ENCODE data around the gene VAMP2.

Gene VAMP2

DNA sequence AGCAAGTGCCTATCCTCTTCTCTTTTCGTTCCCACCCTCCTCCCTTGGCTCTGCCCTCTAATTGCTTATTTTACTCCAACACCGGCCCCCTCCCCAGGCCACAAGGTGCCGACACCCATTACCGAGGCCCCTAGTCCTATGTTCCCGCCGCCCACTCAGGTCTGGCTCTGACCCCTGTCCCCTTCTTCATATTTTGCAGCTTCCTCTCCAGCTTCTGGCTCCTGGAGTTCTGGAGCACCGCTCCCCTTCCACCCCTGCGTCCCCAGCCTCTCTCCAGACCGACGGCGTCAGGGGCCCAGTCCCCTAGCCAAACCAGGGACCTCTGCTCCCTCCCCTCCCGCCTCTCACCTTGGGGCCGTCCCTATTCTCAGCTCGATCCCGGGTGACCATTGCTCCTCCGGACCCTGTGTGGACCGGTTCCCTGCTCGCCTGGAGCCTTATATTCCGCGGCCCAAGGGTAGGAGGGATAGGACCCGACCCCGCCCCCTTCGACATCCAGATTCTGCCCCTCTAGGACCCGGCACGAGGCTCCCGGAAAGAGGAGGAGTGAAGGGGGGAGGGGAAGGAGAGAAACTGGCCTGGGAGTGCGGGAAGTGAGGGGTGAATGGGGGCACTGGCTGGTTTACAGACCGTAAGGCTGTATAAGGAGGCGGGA is 38.9 kb downstream of the VAMP2 start, which contains the start of gene HES7:
TSS of gene HES7 (minus strand) at position 412 of the 655 bp plus-strand sequence. CDS start at position 390, 22 bp downstream.
- no peak for TF ChIP-seq ARNTL (CRISPR knock-in tag; IDR thresholded peaks at IDR 0.05; ENCODE audit: borderline replicate concordance, low read depth)
- TF ChIP-seq ZFP30 (CRISPR knock-in tag; IDR thresholded peaks at IDR 0.05): no peak
- no peak for ATAC-seq

DNA sequence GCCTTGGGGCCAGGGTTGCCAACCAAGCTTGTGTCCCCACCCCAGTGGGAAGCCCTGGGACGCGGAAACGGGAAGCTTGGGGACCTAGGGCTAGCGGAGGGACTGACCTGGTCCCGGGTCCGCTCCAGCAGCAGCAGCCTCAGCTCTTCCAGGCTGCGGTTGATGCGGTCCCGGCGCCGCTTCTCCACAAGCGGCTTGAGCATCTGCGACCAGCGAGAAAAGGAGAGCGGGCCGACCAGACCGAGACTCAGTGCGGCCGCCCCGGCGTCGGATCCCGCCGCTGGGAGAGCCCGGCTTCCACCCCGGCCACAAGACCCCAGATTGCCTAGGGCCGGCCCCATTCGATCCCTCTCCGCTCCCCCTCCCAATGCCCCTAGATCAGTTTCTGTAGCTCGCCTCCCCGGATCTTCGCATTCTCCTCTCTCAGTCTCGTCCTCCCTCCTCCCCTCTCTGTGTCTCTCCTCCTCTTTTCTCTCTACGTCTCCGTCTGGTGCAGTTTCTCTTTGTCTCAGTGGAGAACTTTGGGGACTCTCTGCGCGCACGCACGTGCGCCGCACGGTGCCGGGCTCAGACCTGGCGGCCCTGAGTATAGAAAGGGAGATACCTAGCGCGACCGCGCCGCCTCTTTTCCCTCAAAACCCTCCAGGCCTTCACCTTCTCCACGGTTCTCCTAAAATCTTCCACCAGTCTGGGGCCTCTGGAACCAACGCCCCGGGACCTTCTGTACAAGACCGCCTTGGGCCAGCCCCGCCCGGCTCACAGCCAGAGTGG is 39.6 kb downstream of the VAMP2 start:
- TF ChIP-seq CSDC2 (CRISPR knock-in tag; IDR thresholded peaks at IDR 0.05) (no peak), ISL1 (CRISPR knock-in tag; IDR thresholded peaks at IDR 0.05) (no peak), BACH2 (CRISPR knock-in tag; IDR thresholded peaks at IDR 0.05; ENCODE audit: borderline replicate concordance) (no peak), PPARA (CRISPR knock-in tag; IDR thresholded peaks at IDR 0.05; ENCODE audit: borderline replicate concordance) (no peak), SNAI2 (CRISPR knock-in tag; IDR thresholded peaks at IDR 0.05) (no peak), ZFP3 (CRISPR knock-in tag; IDR thresholded peaks at IDR 0.05) (no peak), TCF4 (CRISPR knock-in tag; IDR thresholded peaks at IDR 0.05; ENCODE audit: borderline replicate concordance) (no peak), ZNF8 (CRISPR knock-in tag; IDR thresholded peaks at IDR 0.05) (no peak), ZFP30 (CRISPR knock-in tag; IDR thresholded peaks at IDR 0.05) (no peak), OSR1 (CRISPR knock-in tag; IDR thresholded peaks at IDR 0.05) (no peak), ARNTL (CRISPR knock-in tag; IDR thresholded peaks at IDR 0.05; ENCODE audit: borderline replicate concordance, low read depth) (no peak), ZC3H10 (CRISPR knock-in tag; IDR thresholded peaks at IDR 0.05) (no peak), TOX (CRISPR knock-in tag; IDR thresholded peaks at IDR 0.05; ENCODE audit: borderline replicate concordance) (no peak), GLIS3 (CRISPR knock-in tag; IDR thresholded peaks at IDR 0.05) (no peak), ZNF70 (CRISPR knock-in tag; IDR thresholded peaks at IDR 0.05) (no peak)
- TF ChIP-seq, protein P1, sequence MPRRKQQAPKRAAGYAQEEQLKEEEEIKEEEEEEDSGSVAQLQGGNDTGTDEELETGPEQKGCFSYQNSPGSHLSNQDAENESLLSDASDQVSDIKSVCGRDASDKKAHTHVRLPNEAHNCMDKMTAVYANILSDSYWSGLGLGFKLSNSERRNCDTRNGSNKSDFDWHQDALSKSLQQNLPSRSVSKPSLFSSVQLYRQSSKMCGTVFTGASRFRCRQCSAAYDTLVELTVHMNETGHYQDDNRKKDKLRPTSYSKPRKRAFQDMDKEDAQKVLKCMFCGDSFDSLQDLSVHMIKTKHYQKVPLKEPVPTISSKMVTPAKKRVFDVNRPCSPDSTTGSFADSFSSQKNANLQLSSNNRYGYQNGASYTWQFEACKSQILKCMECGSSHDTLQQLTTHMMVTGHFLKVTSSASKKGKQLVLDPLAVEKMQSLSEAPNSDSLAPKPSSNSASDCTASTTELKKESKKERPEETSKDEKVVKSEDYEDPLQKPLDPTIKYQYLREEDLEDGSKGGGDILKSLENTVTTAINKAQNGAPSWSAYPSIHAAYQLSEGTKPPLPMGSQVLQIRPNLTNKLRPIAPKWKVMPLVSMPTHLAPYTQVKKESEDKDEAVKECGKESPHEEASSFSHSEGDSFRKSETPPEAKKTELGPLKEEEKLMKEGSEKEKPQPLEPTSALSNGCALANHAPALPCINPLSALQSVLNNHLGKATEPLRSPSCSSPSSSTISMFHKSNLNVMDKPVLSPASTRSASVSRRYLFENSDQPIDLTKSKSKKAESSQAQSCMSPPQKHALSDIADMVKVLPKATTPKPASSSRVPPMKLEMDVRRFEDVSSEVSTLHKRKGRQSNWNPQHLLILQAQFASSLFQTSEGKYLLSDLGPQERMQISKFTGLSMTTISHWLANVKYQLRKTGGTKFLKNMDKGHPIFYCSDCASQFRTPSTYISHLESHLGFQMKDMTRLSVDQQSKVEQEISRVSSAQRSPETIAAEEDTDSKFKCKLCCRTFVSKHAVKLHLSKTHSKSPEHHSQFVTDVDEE (CRISPR knock-in tag; IDR thresholded peaks at IDR 0.05): no peak
- TF ChIP-seq, protein P2, sequence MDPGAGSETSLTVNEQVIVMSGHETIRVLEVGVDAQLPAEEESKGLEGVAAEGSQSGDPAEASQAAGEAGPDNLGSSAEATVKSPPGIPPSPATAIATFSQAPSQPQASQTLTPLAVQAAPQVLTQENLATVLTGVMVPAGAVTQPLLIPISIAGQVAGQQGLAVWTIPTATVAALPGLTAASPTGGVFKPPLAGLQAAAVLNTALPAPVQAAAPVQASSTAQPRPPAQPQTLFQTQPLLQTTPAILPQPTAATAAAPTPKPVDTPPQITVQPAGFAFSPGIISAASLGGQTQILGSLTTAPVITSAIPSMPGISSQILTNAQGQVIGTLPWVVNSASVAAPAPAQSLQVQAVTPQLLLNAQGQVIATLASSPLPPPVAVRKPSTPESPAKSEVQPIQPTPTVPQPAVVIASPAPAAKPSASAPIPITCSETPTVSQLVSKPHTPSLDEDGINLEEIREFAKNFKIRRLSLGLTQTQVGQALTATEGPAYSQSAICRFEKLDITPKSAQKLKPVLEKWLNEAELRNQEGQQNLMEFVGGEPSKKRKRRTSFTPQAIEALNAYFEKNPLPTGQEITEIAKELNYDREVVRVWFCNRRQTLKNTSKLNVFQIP (CRISPR knock-in tag; IDR thresholded peaks at IDR 0.05; ENCODE audit: borderline replicate concordance, low read depth): no peak
- TF ChIP-seq, protein P3, sequence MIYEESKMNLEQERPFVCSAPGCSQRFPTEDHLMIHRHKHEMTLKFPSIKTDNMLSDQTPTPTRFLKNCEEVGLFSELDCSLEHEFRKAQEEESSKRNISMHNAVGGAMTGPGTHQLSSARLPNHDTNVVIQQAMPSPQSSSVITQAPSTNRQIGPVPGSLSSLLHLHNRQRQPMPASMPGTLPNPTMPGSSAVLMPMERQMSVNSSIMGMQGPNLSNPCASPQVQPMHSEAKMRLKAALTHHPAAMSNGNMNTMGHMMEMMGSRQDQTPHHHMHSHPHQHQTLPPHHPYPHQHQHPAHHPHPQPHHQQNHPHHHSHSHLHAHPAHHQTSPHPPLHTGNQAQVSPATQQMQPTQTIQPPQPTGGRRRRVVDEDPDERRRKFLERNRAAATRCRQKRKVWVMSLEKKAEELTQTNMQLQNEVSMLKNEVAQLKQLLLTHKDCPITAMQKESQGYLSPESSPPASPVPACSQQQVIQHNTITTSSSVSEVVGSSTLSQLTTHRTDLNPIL (CRISPR knock-in tag; IDR thresholded peaks at IDR 0.05; ENCODE audit: low read depth): no peak
- TF ChIP-seq, protein P4, sequence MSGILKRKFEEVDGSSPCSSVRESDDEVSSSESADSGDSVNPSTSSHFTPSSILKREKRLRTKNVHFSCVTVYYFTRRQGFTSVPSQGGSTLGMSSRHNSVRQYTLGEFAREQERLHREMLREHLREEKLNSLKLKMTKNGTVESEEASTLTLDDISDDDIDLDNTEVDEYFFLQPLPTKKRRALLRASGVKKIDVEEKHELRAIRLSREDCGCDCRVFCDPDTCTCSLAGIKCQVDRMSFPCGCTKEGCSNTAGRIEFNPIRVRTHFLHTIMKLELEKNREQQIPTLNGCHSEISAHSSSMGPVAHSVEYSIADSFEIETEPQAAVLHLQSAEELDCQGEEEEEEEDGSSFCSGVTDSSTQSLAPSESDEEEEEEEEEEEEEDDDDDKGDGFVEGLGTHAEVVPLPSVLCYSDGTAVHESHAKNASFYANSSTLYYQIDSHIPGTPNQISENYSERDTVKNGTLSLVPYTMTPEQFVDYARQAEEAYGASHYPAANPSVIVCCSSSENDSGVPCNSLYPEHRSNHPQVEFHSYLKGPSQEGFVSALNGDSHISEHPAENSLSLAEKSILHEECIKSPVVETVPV (CRISPR knock-in tag; IDR thresholded peaks at IDR 0.05): no peak
- TF ChIP-seq, protein P5, sequence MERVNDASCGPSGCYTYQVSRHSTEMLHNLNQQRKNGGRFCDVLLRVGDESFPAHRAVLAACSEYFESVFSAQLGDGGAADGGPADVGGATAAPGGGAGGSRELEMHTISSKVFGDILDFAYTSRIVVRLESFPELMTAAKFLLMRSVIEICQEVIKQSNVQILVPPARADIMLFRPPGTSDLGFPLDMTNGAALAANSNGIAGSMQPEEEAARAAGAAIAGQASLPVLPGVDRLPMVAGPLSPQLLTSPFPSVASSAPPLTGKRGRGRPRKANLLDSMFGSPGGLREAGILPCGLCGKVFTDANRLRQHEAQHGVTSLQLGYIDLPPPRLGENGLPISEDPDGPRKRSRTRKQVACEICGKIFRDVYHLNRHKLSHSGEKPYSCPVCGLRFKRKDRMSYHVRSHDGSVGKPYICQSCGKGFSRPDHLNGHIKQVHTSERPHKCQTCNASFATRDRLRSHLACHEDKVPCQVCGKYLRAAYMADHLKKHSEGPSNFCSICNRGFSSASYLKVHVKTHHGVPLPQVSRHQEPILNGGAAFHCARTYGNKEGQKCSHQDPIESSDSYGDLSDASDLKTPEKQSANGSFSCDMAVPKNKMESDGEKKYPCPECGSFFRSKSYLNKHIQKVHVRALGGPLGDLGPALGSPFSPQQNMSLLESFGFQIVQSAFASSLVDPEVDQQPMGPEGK (CRISPR knock-in tag; IDR thresholded peaks at IDR 0.05; ENCODE audit: borderline replicate concordance): no peak
- no peak for ATAC-seq

Measured in SK-N-SH treated with all-trans-retinoic acid at 6 μM for 48 hours (cell line).